Motor neuron (in vitro differentiated cells): ENCODE data around the gene INA. TPM values are rescaled to one million over a fixed set of nuclear protein-coding genes. Genes with fewer than 3 reads are reported as not detected.
"Not testable (repeated sequence)": the region's sequence is repeated elsewhere in the genome, so short reads cannot be mapped to it uniquely, and the experiment has no call there.

Experiments
- ATAC-seq, 8 experiments: fragments of 200-7000 bp; cut with Tn5 transposase; replicated peaks in 6 of 8; 2 replicates each; pipeline ENCODE4 v1.8.0; 2021; ENCODE audit warnings: mild to moderate bottlenecking in 8 of 8, moderate library complexity in 8 of 8
- H3K27ac ChIP-seq, 2 donors: fragments of 250-450 bp; sonication (Bioruptor Pico); 2 replicates each; pipeline ENCODE4 v1.9.0; 2021; ENCODE audit warnings: antibody characterized with exemption in 2 of 2, mild to moderate bottlenecking in 2 of 2, moderate library complexity in 1 of 2
- H3K4me1 ChIP-seq, 2 donors: fragments of 250-450 bp; sonication (Bioruptor Pico); replicated peaks in 1 of 2; 2 replicates each; pipeline ENCODE4 v1.6.1; 2021; ENCODE audit warnings: antibody characterized with exemption in 2 of 2, mild to moderate bottlenecking in 2 of 2, moderate library complexity in 1 of 2
- H3K4me3 ChIP-seq, 5 donors: fragments of 250-450 bp; sonication (Bioruptor Pico); 2 replicates each; pipeline ENCODE4 v1.9.0; 2021; ENCODE audit warnings: antibody characterized with exemption in 5 of 5, mild to moderate bottlenecking in 5 of 5, moderate library complexity in 4 of 5
- WGBS, 10 experiments: fragments of 450-650 bp; shearing (Covaris generic); methylation state at CpG; one replicate each; pipeline ENCODE4 v1.0.0; 2022; 5-methylcytosine and 5-hydroxymethylcytosine counted together
- in situ Hi-C, 9 experiments: fragments of 400-800 bp; cut with MboI; loops; one replicate each; pipeline ENCODE4 v1.15.0; 2021; ENCODE audit warnings: low sequenced_read_pairs in 9 of 9, low pct_unique_long_range_greater_than_20kb in 2 of 9; ENCODE audit not compliant: unreplicated experiment in 9 of 9
- total RNA-seq, 8 experiments: library from RNA; unstranded; fragments of 300-600 nt; gene quantifications; 2 replicates each; pipeline versions ENCODE4 v1.2.3 to v1.2.4, GENCODE V29; 2022

Gene INA
- total RNA-seq, 8 experiments from 2014 or later, result 1.9 to 271 (median 160) TPM

- in situ Hi-C loops, result loop anchor here in 3 of 9 experiments (10.0 to 25.0 kb wide), 3 partner anchors 159 to 334 kb away; partner anchors contain the start of gene CNNM2 (in 2 of the 3)
- peak in 1 of 8 experiments; percentile 43 for ATAC-seq
- WGBS, 10 experiments, result 0 to 86% (median 68%) methylated on average over 1 to 4 of the region's 4 CpGs; no CpG with 5 or more reads in 2 of the 10 experiments
- Histone ChIP-seq H3K4me1 (peaks cover 0 to 2% of the 10 kb centered on the region in 2 donors), H3K4me3 (no peak overlapping the region), H3K27ac (no peak overlapping the region)
Observed at GRCh38 chr10:103246324-103246723, 30.6 kb upstream of the INA start.

DNA sequence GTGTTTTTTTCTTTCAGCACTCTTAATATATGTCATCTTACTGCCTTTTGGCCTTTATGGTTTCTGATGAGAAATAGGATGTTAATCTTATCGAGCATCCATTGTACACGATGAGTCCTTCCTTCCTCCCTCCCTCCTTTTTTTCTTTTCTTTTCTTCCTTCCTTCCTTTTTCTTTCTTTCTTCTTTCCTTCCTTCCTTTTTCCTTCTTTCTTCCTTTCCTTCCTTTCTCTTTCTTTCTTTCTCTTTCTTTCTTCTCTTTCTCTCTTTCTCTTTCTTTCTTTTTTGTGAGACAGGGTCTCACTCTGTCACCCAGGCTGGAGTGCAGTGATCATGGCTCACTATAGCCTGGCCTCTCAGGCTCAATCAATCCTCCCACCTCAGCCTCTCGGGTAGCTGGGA is 22.8 kb upstream of the INA start:
- H3K4me3 ChIP-seq, result no peak overlapping the region
- no peak overlapping the region for H3K27ac ChIP-seq
- no peaks in the 10 kb centered on the region for H3K4me1 ChIP-seq
- ATAC-seq, result no peak
- 49 to 96% (median 83%) methylated on average over 1 to 3 of the region's 3 CpGs for WGBS, 10 experiments
- in situ Hi-C loops, result no loop called here

DNA sequence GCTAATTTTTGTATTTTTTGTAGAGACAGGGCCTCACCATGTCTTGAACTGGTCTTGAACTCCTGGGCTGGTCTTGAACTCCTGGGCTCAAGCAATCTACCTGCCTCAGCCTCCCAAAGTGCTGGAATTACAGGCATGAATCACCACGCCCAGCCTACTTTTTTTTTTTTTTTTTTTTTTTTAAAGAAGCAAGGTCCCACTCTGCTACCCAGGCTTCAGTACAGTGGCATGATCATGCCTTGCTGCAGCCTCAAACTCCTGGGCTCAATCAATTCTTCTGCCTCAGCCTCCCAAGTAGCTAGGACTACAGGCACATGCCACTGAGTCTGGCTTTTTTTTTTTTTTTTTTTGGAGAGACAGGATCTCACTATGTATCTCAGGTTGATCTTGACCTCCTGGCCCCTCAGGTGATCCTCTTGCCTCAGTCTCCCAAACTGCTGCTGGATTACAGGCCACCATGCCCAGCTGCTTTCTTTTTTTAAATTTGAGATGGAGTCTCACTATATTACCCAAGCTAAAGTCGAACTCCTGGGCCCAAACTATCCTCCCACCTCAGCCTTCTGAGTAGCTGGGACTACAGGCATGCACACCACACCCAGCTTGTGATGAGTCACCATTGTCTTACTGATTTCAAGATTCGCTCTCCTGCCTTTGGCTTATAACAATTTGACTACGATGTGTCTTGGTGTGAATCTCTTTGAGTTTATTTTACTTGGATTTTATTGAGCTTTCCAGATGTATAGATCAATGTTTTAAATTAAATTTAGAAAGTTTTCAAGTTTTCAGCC is 22.2 kb upstream of the INA start:
- in situ Hi-C loops, result no loop called here
- H3K4me1 ChIP-seq, result no peaks in the 10 kb centered on the region
- H3K4me3 ChIP-seq, result no peak overlapping the region
- 12 to 80% (median 56%) methylated on average over 1 to 4 of the region's 4 CpGs for WGBS, 10 experiments
- no peak overlapping the region for H3K27ac ChIP-seq
- ATAC-seq, result peak in 3 of 8 experiments; percentile 61 to 100 (median 99)

DNA sequence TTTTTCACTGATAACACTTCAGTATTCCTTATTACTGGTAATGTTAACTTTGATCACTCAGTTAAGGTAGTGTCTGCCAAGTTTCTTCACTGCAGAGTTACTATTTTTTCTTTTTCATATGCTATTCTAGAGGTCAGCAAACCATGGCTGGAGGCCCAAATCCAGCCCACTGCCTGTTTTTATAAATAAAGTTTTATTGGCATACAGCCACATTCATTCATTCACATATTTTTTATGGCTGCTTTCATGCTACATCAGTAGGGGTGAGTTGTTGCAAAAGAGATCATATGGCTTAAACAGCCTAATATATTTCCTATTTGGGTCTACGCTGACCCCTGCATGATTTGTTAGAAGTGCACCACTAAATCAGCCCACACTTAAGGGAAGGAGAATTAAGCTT is 20.3 kb upstream of the INA start:
- in situ Hi-C loops, result no loop called here
- no peaks in the 10 kb centered on the region for H3K4me1 ChIP-seq
- 70 to 100% (median 93%) methylated on average over 1 of the region's 1 CpG; no CpG with 5 or more reads in 4 of the 10 experiments for WGBS, 10 experiments
- H3K4me3 ChIP-seq, result no peak overlapping the region
- H3K27ac ChIP-seq, result no peak overlapping the region
- no peak for ATAC-seq

- Histone ChIP-seq H3K4me1 (no peaks in the 10 kb centered on the region), H3K27ac (no peak overlapping the region), H3K4me3 (no peak overlapping the region)
- ATAC-seq, result no peak
- in situ Hi-C loops, result no loop called here
Observed at GRCh38 chr10:103257812-103258211, 19.1 kb upstream of the INA start.

- ATAC-seq, H3K27ac ChIP-seq, H3K4me1 ChIP-seq, in situ Hi-C loops, H3K4me3 ChIP-seq: not testable (repeated sequence)
- 51 to 100% (median 77%) methylated on average over 2 to 4 of the region's 4 CpGs; no CpG with 5 or more reads in 5 of the 10 experiments for WGBS, 10 experiments
Observed at GRCh38 chr10:103258928-103259327, 18.0 kb upstream of the INA start.

GRCh38 chr10:103259989-103260388 is 16.9 kb upstream of the INA start:
- in situ Hi-C loops, result no loop called here
- Histone ChIP-seq H3K4me3 (no peak overlapping the region), H3K4me1 (no peaks in the 10 kb centered on the region), H3K27ac (no peak overlapping the region)
- WGBS, 10 experiments, result 73 to 86% (median 82%) methylated on average over 1 to 4 of the region's 5 CpGs; no CpG with 5 or more reads in 6 of the 10 experiments
- no peak for ATAC-seq

DNA sequence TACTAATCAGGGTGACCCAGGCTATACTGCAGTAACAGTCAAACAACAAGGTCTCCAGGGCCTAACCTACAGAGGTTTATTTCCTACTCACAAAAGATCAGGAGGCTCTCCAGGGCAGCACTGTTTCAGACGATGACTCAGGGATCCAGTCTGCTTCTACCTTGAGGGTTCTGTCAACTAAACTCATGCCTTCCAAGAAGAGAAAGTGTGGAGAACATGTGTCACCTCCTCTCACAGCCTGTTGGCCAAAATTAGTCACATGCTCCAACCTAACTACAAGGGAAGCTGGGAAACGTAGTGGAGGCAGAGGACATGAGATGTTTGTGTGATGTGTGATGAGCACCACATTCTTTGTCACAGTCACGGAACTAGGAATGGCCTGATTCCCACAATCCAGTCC is 14.7 kb upstream of the INA start:
- no peak overlapping the region for H3K27ac ChIP-seq
- H3K4me3 ChIP-seq, result no peak overlapping the region
- WGBS, 10 experiments, result 13 to 100% (median 52%) methylated on average over 1 to 3 of the region's 3 CpGs; no CpG with 5 or more reads in 3 of the 10 experiments
- in situ Hi-C loops, result no loop called here
- no peaks in the 10 kb centered on the region for H3K4me1 ChIP-seq
- ATAC-seq, result no peak

DNA sequence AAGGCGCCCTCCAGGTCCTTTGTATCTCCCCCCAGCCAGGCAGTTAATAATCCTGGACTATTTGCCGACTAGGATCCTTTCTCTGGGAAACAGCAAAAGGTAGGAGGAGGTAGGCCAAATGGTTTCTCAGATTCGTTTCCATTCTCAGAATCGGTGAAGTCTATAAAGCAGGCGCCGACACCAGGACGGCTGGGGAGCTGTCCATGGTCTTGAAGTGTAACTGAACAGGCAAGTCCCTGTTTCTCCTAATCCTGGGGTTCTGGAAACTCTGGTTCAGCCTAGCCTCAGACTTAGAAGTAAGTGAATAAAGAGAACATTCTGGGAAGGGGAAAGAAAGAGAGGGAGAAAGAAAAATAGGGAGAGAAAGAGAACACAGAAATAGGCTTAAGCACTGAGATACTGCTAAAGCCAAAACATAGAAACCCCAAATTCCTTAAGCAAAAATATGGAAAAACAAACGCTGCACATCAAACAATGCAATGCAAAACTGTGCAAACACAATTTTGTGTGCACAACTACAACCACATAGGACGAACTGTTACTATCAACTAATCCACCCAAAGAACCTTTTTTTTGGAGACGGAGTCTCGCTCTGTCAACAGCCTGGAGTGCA is 11.1 kb upstream of the INA start:
- Histone ChIP-seq H3K4me3 (no peak overlapping the region), H3K27ac (no peak overlapping the region), H3K4me1 (no peaks in the 10 kb centered on the region)
- 0 to 60% (median 36%) methylated on average over 1 to 11 of the region's 11 CpGs for WGBS, 10 experiments
- in situ Hi-C loops, result no loop called here
- ATAC-seq, result peak in 5 of 8 experiments; percentile 41 to 66 (median 53)

DNA sequence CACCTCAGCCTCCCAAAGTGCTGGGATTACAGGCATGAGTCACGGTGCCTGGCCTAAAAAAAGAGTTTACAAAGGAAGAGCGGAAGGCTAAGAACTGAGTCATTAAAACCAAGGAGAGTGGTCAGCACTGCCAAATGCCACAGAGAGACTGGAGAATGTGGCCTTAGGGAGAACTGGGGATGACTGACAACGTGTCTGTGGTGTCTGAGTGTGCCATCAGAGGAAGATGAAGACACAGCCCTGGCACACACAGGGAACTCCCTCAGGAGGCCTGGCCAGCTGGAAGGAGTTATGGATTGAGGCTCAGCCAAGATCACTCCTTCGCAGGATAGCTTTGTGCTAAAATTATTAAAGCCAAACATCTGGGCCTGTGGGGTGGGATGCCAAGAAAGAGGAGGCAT is 3.9 kb upstream of the INA start:
- in situ Hi-C loops, result no loop called here
- Histone ChIP-seq H3K4me3 (no peak overlapping the region), H3K27ac (no peak overlapping the region), H3K4me1 (peaks cover 4% of the 10 kb centered on the region in 2 donors)
- peak in 3 of 8 experiments; percentile 3 to 92 (median 74) for ATAC-seq
- 6 to 62% (median 50%) methylated on average over 1 to 4 of the region's 4 CpGs; no CpG with 5 or more reads in 5 of the 10 experiments for WGBS, 10 experiments

DNA sequence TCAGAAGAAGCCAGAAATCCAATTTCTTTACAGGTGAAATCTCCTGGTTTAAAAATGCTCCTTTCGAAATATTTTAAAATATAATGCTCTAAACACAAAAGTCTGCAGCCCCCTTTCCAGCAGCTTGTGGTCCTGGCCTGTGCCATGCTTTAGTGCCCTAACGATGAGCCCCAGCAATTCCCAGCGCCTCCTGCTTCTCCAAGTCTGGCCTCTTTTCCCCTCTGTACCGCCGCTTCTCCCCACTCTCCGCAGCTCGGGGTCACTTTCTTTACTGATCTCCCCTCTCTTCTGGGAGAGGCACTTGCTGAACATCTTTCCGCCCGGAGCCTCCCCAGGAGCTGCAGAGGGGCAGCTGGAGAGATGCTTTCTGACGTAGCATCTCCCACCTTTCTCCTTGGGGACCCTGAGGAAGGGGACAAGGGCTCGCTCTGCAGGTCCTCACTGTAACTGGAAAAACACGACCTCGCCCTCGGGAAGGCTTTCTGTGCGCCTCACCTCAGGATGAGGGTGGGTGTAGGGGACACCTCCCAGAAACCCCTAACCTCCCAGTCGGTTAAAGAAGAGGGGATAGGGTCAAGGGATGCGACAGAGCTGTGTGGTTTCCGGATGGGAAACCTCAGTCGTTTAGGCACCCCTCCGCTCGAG is 565 bp upstream of the INA start:
- peak overlapping the region; percentile 62 to 67 for H3K27ac ChIP-seq
- peak overlapping the region; percentile 60 to 98 (median 70) for H3K4me3 ChIP-seq
- peaks cover 4 to 7% of the 10 kb centered on the region in 2 donors for H3K4me1 ChIP-seq
- WGBS, 10 experiments, result 0 to 90% (median 19%) methylated on average over 1 to 6 of the region's 21 CpGs; no CpG with 5 or more reads in 3 of the 10 experiments
- peak in 5 of 8 experiments; percentile 12 to 43 (median 28) for ATAC-seq
- in situ Hi-C loops, result no loop called here

DNA sequence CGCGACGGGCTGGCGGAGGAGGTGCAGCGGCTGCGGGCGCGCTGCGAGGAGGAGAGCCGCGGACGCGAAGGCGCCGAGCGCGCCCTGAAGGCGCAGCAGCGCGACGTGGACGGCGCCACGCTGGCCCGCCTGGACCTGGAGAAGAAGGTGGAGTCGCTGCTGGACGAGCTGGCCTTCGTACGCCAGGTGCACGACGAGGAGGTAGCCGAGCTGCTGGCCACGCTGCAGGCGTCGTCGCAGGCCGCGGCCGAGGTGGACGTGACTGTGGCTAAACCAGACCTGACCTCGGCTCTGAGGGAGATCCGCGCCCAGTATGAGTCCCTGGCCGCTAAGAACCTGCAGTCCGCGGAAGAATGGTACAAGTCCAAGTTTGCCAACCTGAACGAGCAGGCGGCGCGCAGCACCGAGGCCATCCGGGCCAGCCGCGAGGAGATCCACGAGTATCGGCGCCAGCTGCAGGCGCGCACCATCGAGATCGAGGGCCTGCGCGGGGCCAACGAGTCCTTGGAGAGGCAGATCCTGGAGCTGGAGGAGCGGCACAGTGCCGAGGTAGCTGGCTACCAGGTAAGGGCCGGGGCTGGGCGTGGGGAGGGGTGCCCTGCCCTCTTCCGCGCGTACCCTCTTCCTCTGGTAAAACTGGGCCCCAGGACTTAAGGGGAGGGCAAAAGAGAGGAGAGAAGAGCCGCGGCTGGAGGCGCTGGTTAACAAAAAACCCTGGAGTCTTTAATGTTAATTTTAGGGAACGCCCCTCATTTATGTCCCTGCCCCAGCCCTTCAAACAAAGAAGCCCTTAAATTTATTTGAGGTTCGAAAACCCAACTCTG is 987 bp downstream of the INA start:
- H3K4me3 ChIP-seq, result peak overlapping the region; percentile 60 to 98 (median 70)
- WGBS, 10 experiments, result 2 to 40% (median 12%) methylated on average over 1 to 17 of the region's 76 CpGs; no CpG with 5 or more reads in 5 of the 10 experiments
- peaks cover 7 to 9% of the 10 kb centered on the region in 2 donors for H3K4me1 ChIP-seq
- ATAC-seq, result peak in 1 of 8 experiments; percentile 1
- H3K27ac ChIP-seq, result peak overlapping the region; percentile 77 to 84
- in situ Hi-C loops, result no loop called here
